Coronary artery (tissue), 2 donors: ENCODE measurements around the gene ERICH4.

Experiments used
- DNase-seq: peaks from one replicate; pipeline ENCODE4 v3.0.0-alpha.2; 2017; ENCODE audit warnings: low spot score
- H3K27ac ChIP-seq, 2 donors: fragments of 200-600 bp; sonication (generic); one replicate each; pipeline ENCODE4 v1.5.1; 2016 to 2019
- H3K4me3 ChIP-seq: fragments of 200-600 bp; sonication (generic); 2 replicates; pipeline ENCODE4 v1.5.1; 2016; ENCODE audit warnings: mild to moderate bottlenecking, moderate library complexity
- CTCF ChIP-seq: fragments of 200-600 bp; sonication (generic); IDR thresholded peaks from one replicate; pipeline ENCODE4 v1.5.1; 2019; ENCODE audit warnings: antibody characterized with exemption

Gene ERICH4

GRCh38 chr19:41415154-41415571, 27.8 kb upstream of the ERICH4 start:
- no peak overlapping the region for H3K27ac ChIP-seq
- DNase-seq: no peak
- no peak overlapping the region for H3K4me3 ChIP-seq
- TF ChIP-seq CTCF: no peak

DNA sequence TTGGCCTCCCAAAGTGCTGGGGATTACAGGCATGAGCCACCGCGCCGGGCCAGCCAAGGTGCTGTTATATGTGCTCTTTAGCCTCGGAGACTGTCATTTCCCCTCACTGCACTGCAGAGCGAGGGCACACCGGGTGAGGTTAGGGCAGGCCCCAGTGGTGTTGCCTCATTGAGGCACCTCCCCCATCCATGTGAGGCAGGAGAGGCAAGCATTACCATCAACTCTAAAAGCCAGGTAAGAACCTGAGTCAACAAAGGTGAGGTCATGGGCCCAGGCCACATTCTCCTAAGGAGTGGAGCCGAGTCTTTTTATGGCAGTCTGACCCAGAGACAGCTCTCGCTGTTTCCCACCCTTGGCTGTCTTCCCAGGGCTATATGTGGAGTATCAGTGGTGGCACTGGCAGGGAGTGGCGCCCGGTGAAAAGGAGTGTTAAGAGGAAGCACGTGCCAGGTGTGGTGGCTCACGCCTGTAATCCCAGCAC, 26.7 kb upstream of the ERICH4 start:
- H3K4me3 ChIP-seq: no peak overlapping the region
- TF ChIP-seq CTCF: no peak
- no peak for DNase-seq
- H3K27ac ChIP-seq: no peak overlapping the region

DNA sequence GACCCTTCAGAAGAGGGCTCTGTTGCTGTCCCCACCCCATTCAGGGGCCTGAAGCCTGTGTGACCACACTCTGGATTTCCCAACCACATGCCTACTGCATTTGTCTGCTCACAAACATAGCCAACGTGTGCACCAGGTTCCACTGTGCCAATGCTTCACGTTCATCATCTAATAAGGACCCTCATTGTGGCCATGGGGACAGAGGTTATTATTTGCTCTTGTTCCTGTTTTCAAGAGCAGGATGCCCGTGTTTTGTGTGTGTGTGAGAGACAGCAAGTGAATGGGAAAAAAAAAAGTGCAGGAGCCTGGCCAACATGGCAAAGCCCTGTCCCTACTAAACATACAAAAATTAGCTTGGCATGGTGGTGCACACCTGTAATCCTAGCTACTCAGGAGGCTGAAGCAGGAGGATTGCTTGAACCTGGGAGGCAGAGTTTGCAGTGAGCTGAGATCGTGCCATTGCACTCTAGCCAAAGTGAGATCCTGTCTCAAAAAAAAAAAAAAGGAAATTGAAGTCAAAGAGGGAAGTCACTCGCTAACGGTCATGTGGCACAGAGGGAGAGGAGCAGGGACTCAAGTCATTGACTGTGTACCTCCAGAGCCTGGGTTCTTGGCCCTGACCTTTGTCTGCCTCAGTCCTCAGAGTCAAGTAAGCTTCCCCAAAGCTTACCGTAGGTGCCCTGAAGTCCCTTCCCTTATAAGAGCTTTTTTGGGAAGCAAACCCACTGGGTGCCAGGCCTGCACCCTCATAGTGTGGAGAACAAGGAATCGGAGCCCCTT, 22.7 kb upstream of the ERICH4 start:
- no peak overlapping the region for H3K4me3 ChIP-seq
- peak overlapping the region in 1 of 2 donors; percentile 37 for H3K27ac ChIP-seq
- no peak for DNase-seq
- no peak for TF ChIP-seq CTCF

- H3K4me3 ChIP-seq: no peak overlapping the region
- H3K27ac ChIP-seq: peak overlapping the region in 1 of 2 donors; percentile 37
- no peak for DNase-seq
- no peak for TF ChIP-seq CTCF
Observed at GRCh38 chr19:41421314-41421713, 21.6 kb upstream of the ERICH4 start.

DNA sequence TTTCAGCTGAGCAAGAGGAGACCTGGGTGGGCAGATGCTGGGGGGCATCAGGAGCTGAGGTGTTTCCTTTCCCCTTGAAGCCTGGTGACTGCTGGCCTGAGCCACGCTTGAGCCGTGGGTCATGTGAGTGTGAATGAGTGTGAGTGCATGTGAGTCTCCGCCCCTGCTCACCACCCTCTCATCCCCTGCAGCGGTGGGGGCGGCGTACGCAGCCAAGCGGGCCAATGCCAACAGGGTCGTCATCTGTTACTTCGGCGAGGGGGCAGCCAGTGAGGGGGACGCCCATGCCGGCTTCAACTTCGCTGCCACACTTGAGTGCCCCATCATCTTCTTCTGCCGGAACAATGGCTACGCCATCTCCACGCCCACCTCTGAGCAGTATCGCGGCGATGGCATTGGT, 21.0 kb upstream of the ERICH4 start:
- Histone ChIP-seq H3K4me3 (no peak overlapping the region), H3K27ac (no peak overlapping the region)
- DNase-seq: no peak
- TF ChIP-seq CTCF: no peak

DNA sequence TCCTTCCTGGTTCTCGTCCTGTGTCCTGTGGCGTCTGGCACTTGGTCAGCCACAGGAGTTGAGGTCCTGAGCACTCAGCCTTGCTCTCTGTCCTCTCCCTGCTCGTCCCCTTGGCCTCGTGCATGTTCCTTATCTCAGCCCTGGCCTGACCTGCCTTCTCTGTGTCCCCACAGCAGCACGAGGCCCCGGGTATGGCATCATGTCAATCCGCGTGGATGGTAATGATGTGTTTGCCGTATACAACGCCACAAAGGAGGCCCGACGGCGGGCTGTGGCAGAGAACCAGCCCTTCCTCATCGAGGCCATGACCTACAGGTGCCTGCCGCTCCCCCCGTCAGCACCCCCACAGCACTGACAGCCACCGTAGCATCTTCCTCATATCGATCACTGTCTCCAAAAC, 20.5 kb upstream of the ERICH4 start:
- Histone ChIP-seq H3K27ac (no peak overlapping the region), H3K4me3 (no peak overlapping the region)
- no peak for DNase-seq
- no peak for TF ChIP-seq CTCF

GRCh38 chr19:41422955-41423354, 20.0 kb upstream of the ERICH4 start:
- TF ChIP-seq CTCF: no peak
- H3K4me3 ChIP-seq: no peak overlapping the region
- H3K27ac ChIP-seq: no peak overlapping the region
- DNase-seq: no peak
